HEK293T (cell line): Measurements from ENCODE around the gene LIPI.
A peak's percentile ranks its signal among the peaks of the same experiment; 100 is the strongest.

Source experiments
- CTCF ChIA-PET: fragments of 350-600 bp; formaldehyde crosslinking; extraction: SDS; loops from one replicate; lab custom pipeline; 2021; ENCODE audit warnings: antibody characterized with exemption, inconsistent platforms; lab: Yijun Ruan, JAX
- POLR2A ChIA-PET: fragments of 350-600 bp; formaldehyde crosslinking; extraction: SDS; loops from one replicate; lab custom pipeline; 2020; ENCODE audit warnings: antibody characterized with exemption, inconsistent platforms; lab: Yijun Ruan, JAX
- DNase-seq: peaks from one replicate; pipeline ENCODE4 v3.0.0; 2012; ENCODE audit warnings: mixed read lengths; ENCODE audit errors: extremely low spot score
- ARNT ChIP-seq: fragments of 450-650 bp; IDR thresholded peaks from 2 replicates; pipeline ENCODE4 v1.6.1; 2017; ENCODE audit warnings: mild to moderate bottlenecking
- BHLHE40 ChIP-seq: fragments of 450-650 bp; IDR thresholded peaks from 2 replicates; pipeline ENCODE4 v1.6.1; 2016; ENCODE audit warnings: mild to moderate bottlenecking, moderate library complexity, borderline replicate concordance
- CTBP1 ChIP-seq: fragments of 450-650 bp; IDR thresholded peaks from 2 replicates; pipeline ENCODE4 v1.6.1; 2016; ENCODE audit warnings: borderline replicate concordance
- ELF4 ChIP-seq: fragments of 450-650 bp; IDR thresholded peaks from 2 replicates; pipeline ENCODE4 v1.6.1; 2017; ENCODE audit warnings: antibody characterized with exemption
- FOXA1 ChIP-seq: fragments of 450-650 bp; IDR thresholded peaks from 2 replicates; pipeline ENCODE4 v1.6.1; 2016; ENCODE audit warnings: mild to moderate bottlenecking
- FOXK2 ChIP-seq: fragments of 450-650 bp; IDR thresholded peaks from 2 replicates; pipeline ENCODE4 v1.6.1; 2016; ENCODE audit warnings: mild to moderate bottlenecking
- FOXM1 ChIP-seq: fragments of 450-650 bp; IDR thresholded peaks from 2 replicates; pipeline ENCODE4 v1.6.1; 2017; ENCODE audit warnings: mild to moderate bottlenecking, borderline replicate concordance
- HDGF ChIP-seq: fragments of 450-650 bp; IDR thresholded peaks from 2 replicates; pipeline ENCODE4 v1.6.1; 2017; ENCODE audit warnings: antibody characterized with exemption, borderline replicate concordance
- L3MBTL2 ChIP-seq: fragments of 450-650 bp; conservative IDR thresholded peaks from 2 replicates; pipeline ENCODE4 v1.6.1; 2016; ENCODE audit warnings: mild to moderate bottlenecking
- LEF1 ChIP-seq: fragments of 450-650 bp; IDR thresholded peaks from 2 replicates; pipeline ENCODE4 v1.6.1; 2017; ENCODE audit warnings: mild to moderate bottlenecking, borderline replicate concordance
- NFRKB ChIP-seq: fragments of 450-650 bp; IDR thresholded peaks from 2 replicates; pipeline ENCODE4 v1.6.1; 2016; ENCODE audit warnings: mild to moderate bottlenecking, moderate library complexity
- PKNOX1 ChIP-seq: fragments of 450-650 bp; IDR thresholded peaks from 2 replicates; pipeline ENCODE4 v1.6.1; 2016
- SP1 ChIP-seq: fragments of 450-650 bp; IDR thresholded peaks from 2 replicates; pipeline ENCODE4 v1.6.1; 2017
- SUZ12 ChIP-seq: fragments of 450-650 bp; IDR thresholded peaks from 2 replicates; pipeline ENCODE4 v1.6.1; 2016; ENCODE audit warnings: mild to moderate bottlenecking
- TARDBP ChIP-seq: fragments of 450-650 bp; IDR thresholded peaks from 2 replicates; pipeline ENCODE4 v1.6.1; 2016
- ZNF384 ChIP-seq: fragments of 450-650 bp; IDR thresholded peaks from 2 replicates; pipeline ENCODE4 v1.6.1; 2016

LIPI gene

GRCh38 chr21:14210738-14211137 lies at the start of gene LIPI:
TSS of gene LIPI (minus strand) at chr21:14210955. CDS start at chr21:14210845, 110 bp downstream.
- POLR2A ChIA-PET, result no interaction called here
- DNase-seq, result no peak
- TF ChIP-seq HDGF (no peak), ARNT (no peak), SUZ12 (no peak), FOXA1 (no peak), ZNF384 (no peak), CTBP1 (no peak), ELF4 (no peak), SP1 (no peak), FOXK2 (no peak), TARDBP (no peak), LEF1 (no peak), PKNOX1 (no peak), L3MBTL2 (no peak), BHLHE40 (no peak), NFRKB (no peak), FOXM1 (no peak)
- CTCF ChIA-PET, result no interaction called here

- TF ChIP-seq ZNF384 (no peak), FOXK2 (no peak), LEF1 (no peak), FOXM1 (no peak), CTBP1 (no peak), NFRKB (no peak), SP1 (no peak), TARDBP (no peak), ELF4 (no peak), L3MBTL2 (no peak), BHLHE40 (no peak)
- ChIA-PET CTCF (interaction anchor here (0.7 to 1.1 kb wide), 2 partner anchors 17 to 1367 kb away, joined by 3 read pairs; no protein-coding TSS in a partner anchor), POLR2A (no interaction called here)
- DNase-seq, result no peak
Measured at GRCh38 chr21:14260174-14260764, 49.5 kb upstream of the LIPI start.

- ChIA-PET CTCF (interaction anchor here (0.7 to 1.1 kb wide), 2 partner anchors 17 to 1368 kb away, joined by 3 read pairs; no protein-coding TSS in a partner anchor), POLR2A (no interaction called here)
- DNase-seq, result peak; percentile 60
- TF ChIP-seq FOXK2 (no peak), FOXM1 (no peak), HDGF (no peak), ZNF384 (no peak), ARNT (no peak), BHLHE40 (no peak), SP1 (no peak), LEF1 (no peak), TARDBP (no peak), ELF4 (no peak), L3MBTL2 (no peak), NFRKB (no peak), CTBP1 (no peak), FOXA1 (no peak), SUZ12 (no peak), PKNOX1 (no peak)
Measured at GRCh38 chr21:14259747-14260146, 49.0 kb upstream of the LIPI start.

- no peak for DNase-seq
- POLR2A ChIA-PET, result no interaction called here
- CTCF ChIA-PET, result no interaction called here
- TF ChIP-seq FOXK2 (no peak), CTBP1 (no peak), NFRKB (no peak), ZNF384 (no peak), LEF1 (no peak), PKNOX1 (no peak), TARDBP (no peak), L3MBTL2 (no peak), BHLHE40 (no peak), FOXA1 (no peak), FOXM1 (no peak), ARNT (no peak), ELF4 (no peak), HDGF (no peak), SP1 (no peak), SUZ12 (no peak)
Measured at GRCh38 chr21:14251336-14251735, 40.6 kb upstream of the LIPI start.

GRCh38 chr21:14245711-14246110 lies 35.0 kb upstream of the LIPI start:
- DNase-seq, result no peak
- TF ChIP-seq SP1 (no peak), SUZ12 (no peak), TARDBP (no peak), FOXK2 (no peak), L3MBTL2 (no peak), LEF1 (no peak), PKNOX1 (no peak), FOXA1 (no peak), ZNF384 (no peak), FOXM1 (no peak), BHLHE40 (no peak), CTBP1 (no peak), ARNT (no peak)
- ChIA-PET POLR2A (no interaction called here), CTCF (no interaction called here)
